Activated CD8-positive, alpha-beta memory T cell treated with anti-CD3 and anti-CD28 coated beads for 36 hours (primary cell): ENCODE data around the gene TMTC1. TPM values are rescaled to one million over a fixed set of nuclear protein-coding genes. Genes with fewer than 3 reads are reported as not detected.
"Not testable (repeated sequence)": the region's sequence is repeated elsewhere in the genome, so short reads cannot be mapped to it uniquely, and the experiment has no call there.

ENCODE experiments used
- CTCF ChIA-PET: fragments of 350-600 bp; sonication (Branson Sonifier 250); formaldehyde crosslinking; loops from one replicate; lab custom pipeline; 2021; ENCODE audit warnings: antibody characterized with exemption; lab: Charles Lee
- POLR2A ChIA-PET: fragments of 350-600 bp; sonication (Branson Sonifier 250); formaldehyde crosslinking; loops from one replicate; lab custom pipeline; 2021; ENCODE audit warnings: antibody characterized with exemption; lab: Charles Lee
- total RNA-seq, 2 experiments: library from RNA; stranded (reverse); gene quantifications; one replicate each; pipeline ENCODE4 v1.2.3, GENCODE V29; 2021

TMTC1 gene
- total RNA-seq, 2 experiments from 2014 or later: not detected

DNA sequence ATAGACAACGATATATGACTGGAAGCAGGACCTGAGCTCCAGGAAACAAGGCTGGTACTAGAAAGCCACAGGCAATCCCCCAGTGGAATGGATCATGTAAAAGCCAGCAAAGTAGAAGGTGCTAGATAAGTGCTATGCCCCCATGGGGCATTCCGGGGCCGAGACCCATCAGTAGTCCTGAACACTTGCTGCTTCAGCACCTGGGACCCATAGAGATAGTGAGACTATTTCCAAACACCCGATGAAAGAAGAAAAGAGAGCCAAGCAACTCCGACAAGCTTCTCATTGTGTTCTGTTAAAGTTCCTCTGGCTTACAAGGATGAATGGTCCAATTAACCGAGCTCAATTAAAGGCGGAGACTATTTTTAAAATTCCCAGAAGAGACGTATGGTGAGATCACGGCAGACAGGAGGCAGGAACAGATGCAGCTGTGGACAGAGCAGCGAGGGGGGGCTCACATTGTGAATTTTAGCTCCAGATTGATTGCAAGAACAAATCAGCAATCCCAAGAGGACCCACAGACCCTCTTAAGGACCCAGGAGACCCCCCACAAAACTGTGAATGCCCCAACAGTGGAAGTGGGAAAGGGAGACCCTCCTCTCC, 143.7 kb downstream of the TMTC1 start:
- ChIA-PET POLR2A (interaction anchor here (0.6 kb wide), 1 partner anchor 20 kb away, joined by 3 read pairs; no protein-coding TSS in a partner anchor), CTCF (no interaction called here)

GRCh38 chr12:29638528-29638927, 145.2 kb downstream of the TMTC1 start:
- ChIA-PET POLR2A (no interaction called here), CTCF (no interaction called here)

GRCh38 chr12:29634057-29634456, 149.7 kb downstream of the TMTC1 start:
- CTCF ChIA-PET: no interaction called here

GRCh38 chr12:29630164-29630563, 153.6 kb downstream of the TMTC1 start:
- CTCF ChIA-PET, POLR2A ChIA-PET: not testable (repeated sequence)

More at GRCh38 chr12:29634057-29634456, 149.7 kb downstream of the TMTC1 start:
- POLR2A ChIA-PET: no interaction called here

DNA sequence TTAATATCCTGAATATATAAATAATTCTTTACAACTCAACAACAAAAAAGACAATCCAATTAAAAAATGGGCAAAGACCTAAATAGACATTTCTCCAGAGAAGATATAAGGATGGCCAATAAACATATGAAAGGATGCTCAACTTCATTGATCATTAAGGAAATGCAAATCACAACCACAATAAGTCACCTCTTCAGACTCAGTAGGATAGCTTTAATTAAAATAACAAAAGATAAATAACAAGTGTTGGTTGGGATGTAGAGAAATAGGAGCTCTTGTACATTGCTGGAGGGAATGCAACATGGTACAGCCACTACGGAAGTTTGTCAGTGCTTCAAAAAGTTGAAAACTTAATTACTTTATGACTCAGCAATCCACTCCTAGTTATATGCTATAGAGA, 156.5 kb downstream of the TMTC1 start:
- CTCF ChIA-PET: no interaction called here
- POLR2A ChIA-PET: no interaction called here

DNA sequence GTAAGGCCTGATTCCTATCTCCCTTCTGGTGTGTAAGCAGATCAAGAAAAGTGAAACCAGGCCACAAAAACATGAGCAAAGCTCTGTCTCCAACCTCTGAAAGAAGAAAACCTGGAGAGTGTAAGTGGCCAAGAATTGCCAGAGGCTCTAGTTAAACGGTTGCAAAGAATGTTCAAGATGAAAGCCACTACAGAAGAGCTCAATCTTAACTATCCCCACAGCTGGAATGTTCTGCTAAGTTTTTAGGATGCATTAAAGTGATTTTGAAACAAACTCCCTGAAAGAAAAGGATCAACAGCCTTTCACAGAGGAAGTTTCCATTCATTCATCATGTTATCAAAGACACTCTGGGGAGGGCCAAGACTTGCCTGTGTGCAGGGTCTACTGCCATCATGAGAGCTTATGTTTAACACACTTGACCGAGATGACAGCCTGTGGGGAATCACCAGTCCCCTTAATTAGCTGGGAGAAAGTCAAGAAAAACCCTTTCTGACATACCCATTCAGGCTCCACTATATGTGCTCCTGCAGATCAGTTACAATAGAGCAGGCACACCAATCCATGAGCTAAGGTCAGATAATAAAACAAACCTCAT, 158.3 kb downstream of the TMTC1 start:
- POLR2A ChIA-PET: no interaction called here
- CTCF ChIA-PET: no interaction called here

DNA sequence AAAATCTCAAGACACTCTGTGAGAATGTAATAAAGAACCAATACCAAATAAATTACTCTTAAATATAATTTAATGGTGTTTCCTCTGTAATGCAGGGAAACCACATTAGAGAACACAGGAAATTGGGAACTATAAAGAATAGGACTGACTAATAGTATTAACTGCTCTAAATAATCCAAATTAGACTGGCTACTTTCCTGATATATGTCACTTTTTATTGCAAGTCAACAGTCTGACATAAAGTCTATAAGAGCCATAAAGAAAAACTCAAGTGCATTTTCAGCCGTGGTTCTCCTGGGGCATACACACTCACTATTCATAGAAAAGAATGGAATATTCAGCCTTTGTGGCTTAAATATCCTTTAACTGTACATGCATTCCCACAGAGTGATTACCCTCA, 161.5 kb downstream of the TMTC1 start:
- ChIA-PET POLR2A (no interaction called here), CTCF (no interaction called here)

DNA sequence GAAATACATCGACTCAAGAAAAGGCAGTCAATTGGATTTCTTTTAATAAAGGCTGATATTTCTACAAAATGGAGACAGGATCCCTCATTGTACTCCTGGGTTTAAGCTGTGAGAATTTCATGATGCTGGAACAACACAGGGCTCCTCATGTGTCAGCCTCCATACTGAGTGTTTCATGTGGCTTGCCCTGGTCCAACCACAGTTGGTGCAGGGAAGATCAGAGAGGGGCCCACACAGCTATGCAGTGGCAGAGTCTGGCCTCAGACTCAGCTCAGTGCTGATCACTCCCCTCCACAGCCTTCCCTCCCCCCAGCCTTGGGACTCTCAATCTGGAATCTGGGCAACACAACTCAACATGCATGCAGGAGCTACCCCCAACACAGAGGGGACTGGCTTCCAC, 163.7 kb downstream of the TMTC1 start:
- CTCF ChIA-PET: no interaction called here
- POLR2A ChIA-PET: interaction anchor here (0.6 kb wide), 1 partner anchor 20 kb away, joined by 3 read pairs; no protein-coding TSS in a partner anchor

DNA sequence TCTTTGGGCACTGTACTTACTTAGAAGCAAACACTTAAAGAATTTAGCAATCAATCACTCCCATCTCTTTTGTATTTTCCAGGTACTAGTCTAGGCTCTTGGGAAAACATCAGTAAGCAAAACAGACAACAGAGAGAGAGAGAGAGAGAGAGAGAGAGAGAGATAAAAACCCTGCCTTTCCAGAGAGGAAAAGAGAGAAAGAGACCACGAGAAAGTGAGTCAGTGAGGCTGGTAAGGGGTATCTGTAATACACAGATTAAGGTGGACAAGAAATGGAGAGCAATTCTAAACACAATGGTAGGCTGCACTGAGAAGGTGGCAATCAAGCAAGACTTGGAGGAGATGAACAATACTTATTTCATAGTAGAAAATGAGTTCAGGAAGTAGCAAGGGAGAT, 166.3 kb downstream of the TMTC1 start:
- POLR2A ChIA-PET: no interaction called here

GRCh38 chr12:29616664-29617406, 166.9 kb downstream of the TMTC1 start:
- CTCF ChIA-PET: interaction anchor here (0.7 kb wide), 1 partner anchor 579 kb away, joined by 3 read pairs; no protein-coding TSS in a partner anchor

More for the DNA sequence above, 166.3 kb downstream of the TMTC1 start:
- CTCF ChIA-PET: no interaction called here

GRCh38 chr12:29614694-29615325, 168.9 kb downstream of the TMTC1 start:
- CTCF ChIA-PET: no interaction called here
- POLR2A ChIA-PET: no interaction called here

More at GRCh38 chr12:29616664-29617406, 166.9 kb downstream of the TMTC1 start:
- POLR2A ChIA-PET: no interaction called here

DNA sequence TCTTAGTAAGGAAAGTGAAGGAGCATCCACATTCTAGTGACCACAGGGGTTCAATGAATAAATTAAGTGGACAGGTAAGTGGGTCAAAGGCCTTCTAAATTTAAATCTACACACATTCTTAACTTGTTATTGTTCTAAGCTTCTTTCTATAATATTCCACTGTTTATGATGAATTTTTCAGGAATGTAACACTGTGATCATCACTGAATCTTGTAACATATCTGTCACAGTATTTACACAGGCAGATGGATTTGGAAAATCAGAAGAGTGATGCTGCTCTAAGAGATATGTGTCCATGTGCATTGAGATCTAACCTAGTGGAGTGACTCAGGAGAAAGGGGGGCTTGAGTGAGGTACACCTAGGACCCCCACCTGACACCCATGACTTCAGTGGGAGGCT, 170.8 kb downstream of the TMTC1 start:
- CTCF ChIA-PET: no interaction called here

GRCh38 chr12:29611906-29612305, 171.8 kb downstream of the TMTC1 start:
- ChIA-PET POLR2A (no interaction called here), CTCF (no interaction called here)

More for the DNA sequence above, 170.8 kb downstream of the TMTC1 start:
- POLR2A ChIA-PET: no interaction called here

GRCh38 chr12:29610473-29611170, 173.1 kb downstream of the TMTC1 start:
- CTCF ChIA-PET: interaction anchor here (0.7 kb wide), 1 partner anchor 155 kb away, joined by 5 read pairs; no protein-coding TSS in a partner anchor
- POLR2A ChIA-PET: no interaction called here

- ChIA-PET POLR2A (no interaction called here), CTCF (no interaction called here)
Observed at GRCh38 chr12:29609431-29610215, 174.1 kb downstream of the TMTC1 start.

GRCh38 chr12:29608581-29608980, 175.2 kb downstream of the TMTC1 start:
- POLR2A ChIA-PET: no interaction called here
- CTCF ChIA-PET: no interaction called here

- ChIA-PET POLR2A (no interaction called here), CTCF (no interaction called here)
Observed at GRCh38 chr12:29599381-29599780, 184.4 kb downstream of the TMTC1 start.

GRCh38 chr12:29595071-29595755, 188.5 kb downstream of the TMTC1 start:
- ChIA-PET POLR2A (no interaction called here), CTCF (no interaction called here)
